KG1 (cell line): Measurements from ENCODE around the gene TRABD2B.

Experiments
- DNase-seq: peaks from one replicate; lab custom pipeline; 2025; lab: John Stamatoyannopoulos, UW

TRABD2B gene

DNA sequence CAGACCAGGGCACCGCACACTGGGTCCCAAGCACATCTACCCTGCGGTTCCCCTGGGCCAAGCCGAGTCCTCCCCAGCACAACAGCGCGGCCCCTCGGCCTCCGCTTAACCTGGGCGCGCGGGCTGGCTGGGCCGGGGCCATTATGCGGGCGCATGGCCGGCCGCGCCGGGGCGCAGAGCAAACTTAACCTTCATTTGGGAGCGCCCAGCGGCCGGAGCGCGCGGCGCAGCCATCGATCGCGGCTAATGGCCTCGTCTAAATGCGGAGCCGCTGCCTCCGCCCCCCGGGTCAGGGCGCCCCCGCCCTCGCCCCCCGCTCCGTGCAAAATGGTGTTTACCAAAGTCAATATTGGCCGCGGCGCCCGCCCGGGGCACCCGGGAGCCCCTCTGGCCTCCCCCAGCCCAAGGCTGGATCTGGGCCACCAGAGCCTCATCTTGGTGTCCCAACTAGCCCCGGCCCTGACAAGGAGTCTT, 272.1 kb downstream of the TRABD2B start:
- DNase-seq = no peak

DNA sequence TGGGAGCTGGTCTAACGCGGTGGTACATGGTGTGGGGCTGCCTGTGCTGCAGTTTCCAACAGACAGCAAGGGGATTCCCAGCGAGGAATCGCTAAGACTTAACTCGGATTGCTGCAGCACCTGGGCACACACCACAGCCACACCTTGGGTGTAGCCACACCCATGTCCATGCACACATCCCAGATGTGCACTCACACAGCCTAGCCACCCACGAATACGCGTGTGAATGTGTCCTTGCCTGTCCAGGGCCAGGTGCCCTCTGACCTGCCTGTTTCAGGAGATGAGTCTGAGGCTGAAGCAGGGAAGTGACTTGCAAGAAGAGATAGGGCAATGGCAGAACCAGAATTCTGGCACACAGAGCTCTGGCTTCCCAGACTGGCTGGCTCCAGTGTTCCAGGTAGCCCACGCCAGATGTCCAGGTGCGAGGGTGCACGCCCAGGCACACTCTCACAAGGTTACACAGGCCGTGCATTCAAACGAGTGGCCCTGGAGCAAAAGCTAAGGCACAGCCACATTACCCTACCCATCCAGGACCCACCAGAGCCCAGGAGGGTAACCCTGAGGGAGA, 272.7 kb downstream of the TRABD2B start:
- DNase-seq = no peak

DNA sequence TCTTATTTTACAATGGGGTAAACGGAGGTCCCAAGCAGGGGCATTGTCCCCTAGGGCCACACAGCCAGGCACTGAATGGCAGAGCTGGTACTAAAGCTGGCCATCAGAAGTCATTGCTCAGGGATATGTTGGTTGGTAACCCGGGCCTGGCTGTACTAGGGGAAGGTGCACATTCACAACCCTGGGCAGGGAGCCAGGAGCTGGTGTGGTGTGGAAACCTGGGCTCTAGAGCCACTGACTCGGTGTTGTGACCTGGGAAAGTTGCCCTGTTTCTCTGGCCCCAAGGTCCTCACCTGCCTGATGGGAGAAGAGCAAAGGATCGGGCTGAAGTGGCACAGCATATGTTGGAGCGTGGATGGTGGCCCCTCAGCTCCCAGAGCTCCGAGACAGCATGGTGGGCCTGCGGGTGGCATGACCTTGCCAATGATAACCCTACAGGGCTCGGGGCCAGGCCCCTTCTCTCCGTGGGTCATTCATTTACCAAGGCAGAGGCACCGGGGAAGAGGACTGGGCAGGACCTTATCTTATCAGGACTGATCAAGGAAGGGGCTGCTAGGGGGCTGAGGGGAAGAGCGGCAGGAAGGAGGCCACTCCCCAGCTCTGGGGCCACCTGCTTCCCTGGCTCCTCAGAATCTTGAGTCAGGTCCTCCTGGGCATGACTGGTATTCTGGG, 274.1 kb downstream of the TRABD2B start:
- no peak for DNase-seq

DNA sequence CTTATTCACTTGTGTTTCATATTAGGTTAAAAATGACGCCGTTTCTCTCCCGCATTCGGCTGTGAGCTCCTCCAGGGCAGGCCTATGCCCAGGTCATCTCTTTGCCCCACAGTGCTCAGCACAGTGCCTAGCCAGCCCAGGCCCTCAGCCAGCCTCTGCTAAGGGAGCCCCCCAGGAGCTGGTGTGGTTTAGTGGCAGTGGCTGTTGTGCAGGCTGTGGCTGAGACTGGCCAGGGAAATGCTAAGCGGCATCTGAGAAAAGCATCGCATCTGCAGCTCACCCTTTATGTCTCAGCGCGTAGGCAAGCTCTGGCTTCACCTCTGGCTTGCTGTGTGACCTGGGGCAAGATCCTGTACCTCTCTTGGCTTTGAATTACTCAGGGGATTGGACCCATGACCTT, 275.1 kb downstream of the TRABD2B start:
- DNase-seq = no peak

DNA sequence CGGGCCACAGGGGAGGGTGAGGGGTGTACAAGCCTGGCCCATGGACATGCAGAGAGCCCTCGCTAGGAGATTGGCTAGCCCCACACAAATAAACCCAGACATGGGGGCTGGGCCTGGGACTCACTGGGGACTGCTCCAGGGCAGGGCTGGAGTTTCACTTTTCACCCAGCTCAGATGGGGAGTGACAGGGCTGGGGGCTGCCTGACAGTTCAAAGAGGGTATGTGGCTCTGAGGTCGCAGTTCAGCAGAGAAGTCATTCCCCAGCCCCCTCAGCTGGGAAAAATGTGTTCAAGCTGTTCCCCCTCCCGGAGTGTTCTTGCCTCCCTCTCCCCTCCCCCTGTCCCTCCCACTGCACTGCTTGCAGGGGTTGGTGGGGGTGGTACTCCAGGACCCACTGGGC, 277.1 kb downstream of the TRABD2B start:
- no peak for DNase-seq

DNA sequence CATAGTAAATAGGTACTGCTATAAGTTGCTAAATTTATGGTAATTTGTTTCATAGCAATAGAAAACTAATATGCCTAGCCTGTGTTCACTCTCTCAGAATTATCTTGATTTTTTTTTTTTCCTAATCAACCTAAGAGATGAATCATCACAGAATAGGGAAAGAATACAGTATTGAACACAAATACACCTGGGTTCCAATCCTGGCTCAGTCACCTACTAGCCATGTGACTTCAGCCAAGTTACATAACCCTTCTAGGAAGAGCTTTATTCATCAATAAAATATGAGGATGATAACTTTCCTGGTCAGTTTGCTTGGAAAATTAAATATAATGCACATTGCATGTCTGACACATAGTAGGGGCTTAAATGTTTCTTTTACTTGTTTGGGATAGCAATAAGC, 279.8 kb downstream of the TRABD2B start:
- no peak for DNase-seq

DNA sequence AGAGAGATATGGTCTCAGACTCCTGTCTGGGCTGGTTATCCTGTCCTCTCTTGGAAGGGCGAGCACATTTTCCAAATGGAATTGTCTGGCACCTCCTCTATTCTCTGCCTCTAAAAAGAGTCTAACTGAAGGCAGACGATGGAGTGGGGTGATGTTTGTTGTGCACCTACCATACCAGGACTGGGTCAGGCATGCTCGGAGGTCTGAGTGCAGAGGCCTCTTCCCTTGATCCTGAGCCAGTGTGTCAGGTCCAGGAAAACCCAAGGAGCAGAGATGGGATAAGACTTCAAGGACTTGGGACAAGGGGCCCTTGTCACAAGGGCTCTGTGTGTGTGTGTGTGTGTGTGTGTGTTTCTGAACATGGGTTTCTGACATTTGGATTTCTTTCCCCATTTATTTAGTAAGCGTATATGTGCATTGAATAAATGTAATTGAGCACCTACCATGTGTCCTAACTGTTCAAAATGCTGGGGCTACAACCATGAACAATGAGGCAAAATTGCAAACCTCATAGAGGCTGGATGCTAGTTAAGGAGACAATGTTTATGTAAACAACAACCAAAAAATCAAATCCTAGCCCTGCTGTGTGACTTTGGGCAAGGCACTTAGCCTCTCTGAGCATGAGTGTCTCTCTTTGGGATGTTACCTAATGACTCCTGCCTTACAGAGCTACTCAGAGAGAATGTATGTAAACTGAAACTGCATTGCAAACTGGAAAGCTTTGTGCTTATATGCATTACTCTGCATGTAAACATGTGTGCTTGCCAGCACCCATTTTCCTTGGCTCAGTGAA, 283.0 kb downstream of the TRABD2B start:
- DNase-seq = no peak

DNA sequence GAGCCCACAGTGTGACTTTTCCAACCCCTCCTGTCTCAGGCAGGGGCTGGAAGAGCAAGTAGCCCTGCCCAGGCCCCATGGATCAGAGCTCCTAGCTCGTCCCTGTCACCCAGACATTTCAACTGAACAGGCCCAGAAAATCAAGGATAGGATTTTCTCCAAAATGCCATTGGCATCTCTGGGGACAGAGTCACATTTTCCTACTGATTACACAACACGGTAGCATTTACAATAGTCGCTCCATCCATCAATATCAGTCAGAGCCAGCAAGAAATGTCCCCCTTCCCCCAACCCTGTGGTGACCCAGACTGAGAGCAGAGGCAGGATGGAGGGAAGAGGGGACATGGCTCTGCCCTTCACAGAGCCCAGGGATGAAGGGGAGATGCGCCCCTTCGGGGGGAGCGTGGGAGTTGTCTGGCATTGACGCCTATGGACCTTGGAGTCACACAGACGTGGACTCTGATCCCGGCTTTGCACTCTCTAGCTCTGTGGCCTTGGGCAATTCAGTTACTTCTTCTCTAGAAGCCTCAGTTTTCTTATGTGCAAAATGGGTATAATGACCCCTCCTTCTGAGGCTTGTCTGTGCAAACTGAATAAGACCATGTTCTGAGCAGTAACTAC, 283.7 kb downstream of the TRABD2B start:
- no peak for DNase-seq

DNA sequence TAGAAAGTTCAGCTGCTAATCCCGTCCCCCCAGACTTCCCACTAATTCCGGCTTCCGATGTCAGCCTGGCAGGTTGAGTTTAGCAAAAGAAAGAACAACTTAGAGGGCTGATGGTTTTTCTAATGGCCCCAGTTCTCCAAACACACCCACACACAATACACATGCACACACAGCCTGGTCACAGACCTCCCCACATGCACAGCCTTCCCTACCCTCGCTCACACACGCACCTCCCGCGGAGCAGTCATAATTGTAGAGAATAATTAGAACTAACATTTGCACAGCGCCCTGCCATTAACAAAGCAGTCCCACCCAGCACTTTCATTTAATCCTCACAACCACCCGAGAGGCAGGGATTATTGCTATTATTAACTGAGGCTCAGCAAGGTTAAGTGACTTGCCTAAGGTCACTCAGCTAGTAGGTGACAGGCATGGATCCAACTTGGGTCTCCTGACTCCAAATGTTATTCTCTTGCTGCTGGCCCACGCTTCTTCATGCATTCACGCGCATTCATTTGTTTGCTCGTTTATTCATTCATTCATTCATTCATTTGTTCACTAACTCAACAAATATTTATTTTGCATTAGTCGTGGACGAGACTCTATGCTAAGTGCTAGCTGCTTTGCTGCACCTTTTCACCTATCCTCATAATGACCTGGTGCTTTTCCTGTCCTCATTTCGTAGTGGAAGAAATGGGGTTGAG, 284.4 kb downstream of the TRABD2B start:
- DNase-seq = no peak

DNA sequence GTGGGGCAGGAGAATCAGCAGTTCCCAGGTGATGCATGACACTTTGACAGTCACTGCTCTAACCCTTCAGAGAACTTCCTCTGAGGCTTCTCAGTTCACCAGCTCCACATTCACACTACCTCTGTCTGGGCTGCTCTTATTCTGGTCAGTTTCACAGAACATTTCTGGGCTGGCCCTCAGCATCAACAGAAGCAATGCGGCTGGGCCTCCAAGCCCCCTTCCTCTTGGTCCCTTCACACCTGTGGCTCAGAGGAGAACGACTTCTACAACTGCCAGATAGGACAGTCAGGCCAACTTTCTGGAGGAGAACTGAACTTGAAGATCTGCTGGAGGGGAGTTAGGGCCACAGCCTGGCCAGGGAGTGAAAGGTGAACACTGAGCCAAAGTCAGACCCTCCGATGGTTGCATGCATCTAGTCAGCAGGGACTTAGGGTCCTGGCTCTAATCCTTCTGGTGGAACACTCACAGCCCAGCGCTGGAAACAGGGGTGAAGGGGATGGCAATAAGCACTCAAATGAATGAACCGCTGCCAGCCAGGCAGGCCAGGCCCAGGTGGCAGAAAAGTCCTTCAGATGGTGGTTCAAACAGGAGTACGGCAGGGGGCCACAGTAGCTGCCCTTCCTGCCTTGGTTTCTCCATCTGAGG, 285.2 kb downstream of the TRABD2B start:
- DNase-seq = no peak

DNA sequence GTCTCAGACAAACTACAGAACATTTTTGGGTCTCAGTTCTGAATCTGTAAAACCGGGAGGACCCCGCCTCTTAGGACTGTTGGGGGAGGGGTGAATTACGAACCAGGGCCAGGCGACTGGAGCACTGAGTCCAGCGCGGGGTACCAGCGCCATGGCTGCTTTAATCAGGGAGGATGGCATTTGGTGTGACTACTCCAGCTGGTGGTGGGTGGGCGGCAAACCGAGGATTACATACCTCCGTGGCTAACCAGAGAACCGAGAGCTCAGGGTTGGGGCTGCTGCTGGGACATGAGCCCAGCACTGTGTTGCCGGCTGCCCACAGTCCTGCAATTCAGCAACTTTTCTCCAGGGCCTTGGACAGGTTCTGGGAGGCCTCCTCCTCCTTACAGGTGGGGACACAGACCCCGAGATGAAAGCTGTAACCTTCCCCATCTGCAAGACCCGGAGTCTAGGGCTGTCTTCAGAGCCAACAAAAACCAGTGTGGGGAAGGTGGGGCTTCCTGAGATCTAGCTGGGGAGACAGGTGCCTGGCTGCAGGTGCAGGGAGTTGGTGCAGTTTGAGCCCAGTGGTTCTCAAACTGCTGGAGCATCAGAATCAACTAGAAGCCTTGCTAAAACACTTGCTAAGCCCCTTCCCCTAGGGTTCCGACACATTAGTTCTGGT, 285.9 kb downstream of the TRABD2B start:
- no peak for DNase-seq
